Transverse colon (tissue), 4 donors: Measurements from ENCODE around the gene P2RX4. TPM values are rescaled to one million over a fixed set of nuclear protein-coding genes. Genes with fewer than 3 reads are reported as not detected.
"Not testable (repeated sequence)": the region's sequence is repeated elsewhere in the genome, so short reads cannot be mapped to it uniquely, and the experiment has no call there.

Experiments
- DNase-seq: peaks from one replicate; pipeline ENCODE4 v3.0.0-alpha.2; 2019
- H3K27ac ChIP-seq, 4 donors: fragments of 200-600 bp; sonication (generic); 2 replicates each; pipeline ENCODE4 v1.5.1; 2016 to 2018; ENCODE audit warnings: inconsistent platforms in 4 of 4
- H3K27me3 ChIP-seq: fragments of 200-600 bp; sonication (generic); 2 replicates; pipeline ENCODE4 v1.5.1; 2017; ENCODE audit warnings: inconsistent platforms
- H3K36me3 ChIP-seq, 4 donors: fragments of 200-600 bp; sonication (generic); 2 replicates each; pipeline ENCODE4 v1.5.1; 2017 to 2019; ENCODE audit warnings: inconsistent platforms in 4 of 4
- H3K4me1 ChIP-seq, 4 donors: fragments of 200-600 bp; sonication (generic); 2 replicates each; pipeline ENCODE4 v1.5.1; 2017 to 2020; ENCODE audit warnings: inconsistent platforms in 4 of 4
- H3K4me3 ChIP-seq, 4 donors: fragments of 200-600 bp; sonication (generic); 1 replicate in 1 of 4; 2 replicates in 3 of 4; pipeline versions ENCODE4 v1.5.1 to v1.6.1; 2017 to 2019; ENCODE audit warnings: inconsistent platforms in 4 of 4
- H3K9me3 ChIP-seq, 2 donors: fragments of 200-600 bp; sonication (generic); 2 replicates each; pipeline ENCODE4 v1.5.1; 2017 to 2019; ENCODE audit warnings: inconsistent platforms in 2 of 2
- CTCF ChIP-seq, 5 experiments: fragments of 200-600 bp in 3 of 5; fragments of 450-650 bp in 2 of 5; sonication (generic) in 3 of 5; IDR thresholded peaks; 1 replicate in 2 of 5; 2 replicates in 3 of 5; pipeline ENCODE4 v1.5.1; 2016 to 2017; ENCODE audit warnings: antibody characterized with exemption in 5 of 5, inconsistent platforms in 3 of 5, mild to moderate bottlenecking in 2 of 5, moderate library complexity in 1 of 5
- EP300 ChIP-seq: sonication (generic); formaldehyde crosslinking; IDR thresholded peaks from one replicate; pipeline ENCODE4 v1.6.1; 2017; ENCODE audit warnings: antibody characterized with exemption, low read depth
- POLR2A ChIP-seq: fragments of 450-650 bp; IDR thresholded peaks from one replicate; pipeline ENCODE4 v1.6.1; 2016; ENCODE audit warnings: antibody characterized with exemption, mild to moderate bottlenecking, moderate library complexity
- POLR2AphosphoS5 ChIP-seq, 3 donors: sonication (generic); formaldehyde crosslinking; IDR thresholded peaks; one replicate each; pipeline ENCODE4 v1.6.1; 2016; ENCODE audit warnings: antibody characterized with exemption in 3 of 3
- WGBS, 2 donors: methylation state at CpG; one replicate each; pipeline ENCODE4 v1.1.5; 2018; ENCODE audit warnings: low coverage in 1 of 2; 5-methylcytosine and 5-hydroxymethylcytosine counted together
- in situ Hi-C, 4 donors: fragments of 200-750 bp; cut with MboI; loops; one replicate each; pipeline versions ENCODE4 v1.15.0 to v1.15.1; 2017; ENCODE audit warnings: low sequenced_read_pairs in 3 of 4, low pct_ligation_motif_present in 1 of 4, low pct_unique_long_range_greater_than_20kb in 1 of 4
- intact Hi-C: fragments of 100-400 bp; cut with DNase I; formaldehyde crosslinking; loops from one replicate; pipeline ENCODE4 v1.15.1; 2023; ENCODE audit warnings: low total_unique reads
- total RNA-seq, 4 donors: library from RNA; depleted of rRNA; stranded (reverse); fragments of >200 nt; gene quantifications; one replicate each; pipeline ENCODE4 v1.1.0, GENCODE V29; 2016

Gene P2RX4
- total RNA-seq, 4 donors from 2014 or later: 103 to 435 (median 217) TPM

- Histone ChIP-seq H3K27me3 (no peaks in the 10 kb centered on the region), H3K9me3 (no peaks in the 10 kb centered on the region), H3K4me3 (no peak overlapping the region), H3K36me3 (peaks cover 0 to 28% (median 8%) of the 10 kb centered on the region in 4 donors), H3K27ac (peak overlapping the region in 1 of 4 donors; percentile 14), H3K4me1 (peaks cover 6 to 27% (median 13%) of the 10 kb centered on the region in 4 donors)
- in situ Hi-C loops: loop anchor here in 1 of 4 donors (10.0 kb wide), 1 partner anchor 114 kb away; no protein-coding TSS in a partner anchor
- no peak for DNase-seq
- intact Hi-C loops: loop anchor here (10.0 kb wide), 1 partner anchor 94 kb away; the partner anchor contains the start of gene P2RX7
- 96% methylated on average over 24 of the region's 24 CpGs; no CpG with 5 or more reads in 1 of the 2 donors for WGBS, 2 donors
- TF ChIP-seq POLR2AphosphoS5 (IDR thresholded peaks at IDR 0.05) (no peak), EP300 (no peak), POLR2A (no peak), CTCF (IDR thresholded peaks at IDR 0.05) (no peak)
Observed at GRCh38 chr12:121228919-121229665, 19.2 kb downstream of the P2RX4 start.

- peak; percentile 82 for DNase-seq
- 33 to 47% methylated on average over 16 to 19 of the region's 19 CpGs for WGBS, 2 donors
- not testable (repeated sequence) for H3K9me3 ChIP-seq, H3K4me3 ChIP-seq, H3K27me3 ChIP-seq
- Histone ChIP-seq H3K4me1 (peaks cover 6 to 21% (median 12%) of the 10 kb centered on the region in 4 donors), H3K36me3 (peaks cover 0 to 28% (median 8%) of the 10 kb centered on the region in 4 donors), H3K27ac (peak overlapping the region in 2 of 4 donors; percentile 14 to 40)
- intact Hi-C loops (loop anchor here (10.0 kb wide), 1 partner anchor 95 kb away; the partner anchor contains the start of gene P2RX7), in situ Hi-C loops (loop anchor here in 1 of 4 donors (10.0 kb wide), 1 partner anchor 115 kb away; no protein-coding TSS in a partner anchor)
- TF ChIP-seq POLR2AphosphoS5 (IDR thresholded peaks at IDR 0.05) (peak in 1 of 3 donors; percentile 43), CTCF (IDR thresholded peaks at IDR 0.05) (peak; percentile 88 to 94 (median 91))
Observed at GRCh38 chr12:121229826-121230537, 20.1 kb downstream of the P2RX4 start.

GRCh38 chr12:121230538-121230907, 20.6 kb downstream of the P2RX4 start:
- 88% methylated on average over 12 of the region's 12 CpGs; no CpG with 5 or more reads in 1 of the 2 donors for WGBS, 2 donors
- no peaks in the 10 kb centered on the region for H3K9me3 ChIP-seq
- H3K4me1 ChIP-seq: peaks cover 6 to 21% (median 12%) of the 10 kb centered on the region in 4 donors
- TF ChIP-seq CTCF (IDR thresholded peaks at IDR 0.05) (peak in 1 of 5 experiments; percentile 16), POLR2AphosphoS5 (IDR thresholded peaks at IDR 0.05) (no peak), EP300 (no peak), POLR2A (no peak)
- in situ Hi-C loops (no loop called here), intact Hi-C loops (no loop called here)
- H3K27ac ChIP-seq: peak overlapping the region in 1 of 4 donors; percentile 40
- no peak for DNase-seq
- no peaks in the 10 kb centered on the region for H3K27me3 ChIP-seq
- peaks cover 0 to 28% (median 8%) of the 10 kb centered on the region in 4 donors for H3K36me3 ChIP-seq
- H3K4me3 ChIP-seq: no peak overlapping the region

GRCh38 chr12:121232163-121232562, 22.2 kb downstream of the P2RX4 start:
- no peak overlapping the region for H3K27ac ChIP-seq
- intact Hi-C loops (no loop called here), in situ Hi-C loops (no loop called here)
- H3K36me3 ChIP-seq: peaks cover 0 to 34% (median 8%) of the 10 kb centered on the region in 4 donors
- peaks cover 0 to 11% (median 6%) of the 10 kb centered on the region in 4 donors for H3K4me1 ChIP-seq
- no peak overlapping the region for H3K4me3 ChIP-seq
- no peaks in the 10 kb centered on the region for H3K27me3 ChIP-seq
- no peaks in the 10 kb centered on the region for H3K9me3 ChIP-seq
- DNase-seq: no peak
- WGBS, 2 donors: 87% methylated on average over 16 of the region's 16 CpGs; no CpG with 5 or more reads in 1 of the 2 donors
- no peak for TF ChIP-seq CTCF (IDR thresholded peaks at IDR 0.05)
- TF ChIP-seq POLR2AphosphoS5 (IDR thresholded peaks at IDR 0.05): no peak
- TF ChIP-seq POLR2A: no peak
- TF ChIP-seq EP300: no peak
